Activated CD8-positive, alpha-beta memory T cell treated with anti-CD3 and anti-CD28 coated beads, Interleukin-2, amount 50 U/mL, for 24 hours (primary cell): ENCODE measurements around the gene SALL1.

Experiments
- DNase-seq: peaks from one replicate; pipeline ENCODE4 v3.0.0-alpha.2; 2020; ENCODE audit errors: extremely low read depth

The SALL1 gene

GRCh38 chr16:51150888-51151320, at the start of gene SALL1:
SALL1 (minus strand) TSS chr16:51151270; CDS start chr16:51151241, 29 bp downstream.
- no peak for DNase-seq

DNA sequence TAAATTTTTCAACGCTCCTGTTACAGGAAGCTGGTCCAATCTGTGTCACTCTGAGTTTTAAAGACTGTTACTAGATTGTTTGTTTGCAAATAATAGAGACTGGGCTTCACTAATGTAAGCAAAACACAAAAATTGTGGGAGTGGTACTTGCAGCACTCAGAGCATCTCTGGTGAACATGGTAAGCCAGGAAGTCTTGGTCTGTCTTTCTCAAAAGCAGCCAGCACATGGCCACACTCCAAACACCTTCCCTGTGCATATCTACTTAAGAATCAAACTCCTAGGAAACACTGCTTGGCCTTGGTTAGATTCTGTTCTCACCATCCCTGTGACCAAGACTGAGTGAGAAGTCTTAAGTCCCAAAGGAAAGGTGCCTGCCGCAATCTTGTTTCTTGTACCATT, 49.7 kb upstream of the SALL1 start:
- no peak for DNase-seq

DNA sequence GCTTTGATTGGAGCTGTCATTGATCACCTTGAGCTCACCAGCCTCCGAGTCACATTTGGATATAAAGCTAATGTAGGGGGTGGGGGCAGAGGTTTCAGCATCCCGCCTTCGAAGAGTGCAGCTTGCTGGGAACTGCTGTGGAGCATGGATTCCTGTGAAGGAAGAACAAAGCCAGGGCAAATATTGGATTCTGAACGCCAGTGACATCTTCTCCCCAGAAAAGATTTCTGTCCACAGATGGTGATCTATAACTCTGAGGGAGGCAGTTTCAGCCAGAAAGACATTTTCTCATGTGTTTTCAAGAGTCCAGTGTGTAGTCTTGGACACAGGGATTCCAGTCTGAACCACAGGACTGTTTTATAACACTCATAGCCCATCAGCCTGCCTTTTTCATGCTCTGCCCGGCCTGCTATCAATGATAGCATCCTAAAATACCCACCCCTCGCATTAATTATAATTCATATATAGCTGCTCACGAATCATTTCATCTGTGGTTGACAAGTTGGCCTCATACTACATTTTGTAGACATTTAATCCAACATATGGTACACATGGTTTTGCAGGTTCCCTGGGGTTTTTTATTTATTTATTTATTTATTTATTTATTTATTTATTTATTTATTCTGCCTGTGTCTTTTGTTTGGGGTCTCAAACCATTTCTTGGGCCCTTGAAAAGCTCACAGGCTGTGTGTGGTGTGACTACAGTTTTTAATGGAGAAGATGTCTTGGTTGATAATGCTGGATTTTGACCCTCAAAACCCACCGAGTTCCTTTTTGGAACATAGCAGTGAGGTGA, 47.1 kb upstream of the SALL1 start:
- DNase-seq: no peak

GRCh38 chr16:51193879-51194278, 42.8 kb upstream of the SALL1 start:
- DNase-seq: no peak

- no peak for DNase-seq
These were observed 33.8 kb upstream of the SALL1 start for GRCh38 chr16:51184702-51185433.

DNA sequence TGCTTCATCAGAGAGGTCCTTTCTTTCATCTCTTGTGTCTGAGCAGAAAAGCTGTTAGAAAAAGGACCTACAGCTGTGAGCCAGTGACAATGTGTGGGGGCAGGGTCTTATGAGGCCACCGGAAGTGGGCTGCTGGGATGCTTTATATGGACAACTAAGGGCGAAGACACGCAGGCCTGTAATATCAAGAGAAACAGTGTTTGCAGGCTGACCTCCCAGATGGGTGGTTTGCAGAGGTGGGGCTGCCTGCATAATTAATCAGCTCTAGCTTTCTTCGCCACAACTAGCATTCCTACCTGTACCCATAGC, 30.4 kb upstream of the SALL1 start:
- no peak for DNase-seq

DNA sequence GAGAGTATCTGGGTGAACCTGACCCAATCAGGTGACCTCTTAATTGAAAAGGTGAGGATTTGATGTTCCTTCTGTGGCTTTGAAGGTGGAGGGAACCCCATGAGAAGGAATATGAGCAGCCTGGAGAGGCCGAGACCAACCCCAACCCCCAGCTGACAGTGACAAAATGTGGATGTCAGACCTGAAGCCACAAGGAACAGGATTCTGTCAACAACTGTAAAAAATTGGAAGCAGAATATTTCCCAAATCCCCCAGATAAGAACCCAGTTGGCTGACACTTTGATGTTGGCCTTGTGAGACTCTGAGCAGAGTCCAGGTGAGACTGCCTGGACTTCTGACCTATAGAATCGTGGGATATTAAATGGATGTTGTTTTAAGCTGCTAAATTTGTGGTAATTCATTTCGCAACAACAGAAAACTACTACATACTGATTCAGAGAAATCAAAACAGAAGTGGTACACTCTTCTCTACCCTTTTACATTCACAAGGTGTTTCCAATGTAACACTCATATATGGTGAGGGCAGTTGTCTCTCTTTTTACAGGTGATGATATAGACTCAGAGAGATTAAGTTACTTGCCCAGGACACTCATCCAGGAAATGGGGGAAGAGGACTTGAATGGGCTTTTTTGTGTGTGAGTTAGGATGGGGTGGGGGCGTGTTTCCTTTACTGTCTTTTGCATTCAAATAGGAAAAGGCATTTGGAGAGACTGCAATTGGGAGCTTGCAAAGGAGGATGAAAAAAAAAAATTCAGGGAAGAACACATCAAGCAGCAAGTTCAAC, 29.8 kb upstream of the SALL1 start:
- no peak for DNase-seq

GRCh38 chr16:51175081-51175480, 24.0 kb upstream of the SALL1 start:
- DNase-seq: no peak

DNA sequence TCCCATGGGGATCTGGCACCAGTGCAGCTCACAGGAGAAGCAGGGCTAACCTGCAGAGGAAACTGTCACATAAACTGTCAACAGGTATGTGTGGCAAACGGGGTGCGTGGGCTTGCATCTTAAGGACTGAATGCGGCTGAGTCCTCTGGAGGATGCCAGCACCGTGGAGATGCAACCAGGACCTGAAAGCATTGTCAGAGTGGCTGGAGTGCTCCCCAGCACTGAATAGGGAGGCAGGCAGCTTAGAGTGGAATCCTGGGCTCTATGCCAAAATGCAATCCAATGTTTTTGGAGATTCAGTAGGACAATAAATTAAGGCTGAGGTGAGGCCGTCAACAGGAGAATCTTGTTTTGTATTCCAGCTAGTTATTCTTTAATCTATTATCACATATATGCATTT, 21.3 kb upstream of the SALL1 start:
- no peak for DNase-seq

DNA sequence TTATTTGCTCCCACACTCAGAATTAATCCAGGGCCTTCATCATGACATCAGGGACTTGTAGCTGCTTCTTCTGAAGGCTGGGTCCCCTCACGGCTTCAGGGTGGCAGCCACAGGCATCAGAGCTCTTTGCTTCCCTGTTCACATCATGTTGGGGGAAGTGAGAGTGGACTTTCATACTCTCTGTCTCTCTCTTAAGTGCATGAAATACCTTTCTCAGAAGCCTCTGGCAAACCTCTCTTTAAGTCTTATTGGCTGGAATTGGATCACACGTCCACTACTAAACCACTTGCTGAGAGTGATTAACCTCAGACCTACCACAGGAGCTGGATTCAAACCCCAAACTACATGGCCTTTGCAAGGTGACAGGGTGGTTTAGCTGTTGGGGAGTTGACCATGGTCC, 17.7 kb upstream of the SALL1 start:
- no peak for DNase-seq

DNA sequence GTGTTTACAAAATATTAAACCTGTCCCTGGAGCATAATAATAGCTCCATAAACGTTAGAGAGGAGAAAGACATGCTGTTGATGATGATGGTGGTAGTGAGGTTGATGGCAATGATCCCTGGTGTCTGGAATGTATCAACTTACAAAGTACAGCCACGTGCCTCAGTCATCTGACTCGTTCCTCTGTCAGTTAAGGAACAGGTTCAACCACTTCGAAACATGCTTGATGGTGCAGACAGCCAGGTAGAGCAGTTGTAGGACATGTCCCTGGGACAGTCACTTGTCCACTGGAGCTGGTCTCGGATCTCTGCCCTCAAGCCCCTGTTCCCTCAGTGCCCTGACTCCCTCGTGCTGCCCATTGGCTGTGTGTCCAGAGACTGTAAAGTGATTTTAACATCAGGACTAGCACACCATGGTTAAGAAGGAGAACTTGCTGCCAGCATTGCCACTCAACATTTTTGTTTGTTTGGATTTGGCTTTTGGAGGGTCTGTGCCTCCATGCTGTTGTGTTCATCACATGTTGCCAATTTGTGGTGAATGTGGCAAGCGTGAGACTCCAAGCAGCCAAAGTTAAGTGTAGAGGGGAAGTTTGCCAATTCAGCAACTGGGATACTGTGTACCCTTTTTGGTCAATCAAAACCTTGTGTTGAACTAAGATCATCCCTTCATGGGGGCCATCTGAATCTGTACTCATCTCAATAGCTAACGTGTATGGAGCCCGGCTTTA, 16.3 kb upstream of the SALL1 start:
- DNase-seq: no peak

GRCh38 chr16:51166541-51166940, 15.5 kb upstream of the SALL1 start:
- DNase-seq: no peak

GRCh38 chr16:51166091-51166490, 15.0 kb upstream of the SALL1 start:
- DNase-seq: no peak

GRCh38 chr16:51165043-51165442, 14.0 kb upstream of the SALL1 start:
- DNase-seq: no peak

DNA sequence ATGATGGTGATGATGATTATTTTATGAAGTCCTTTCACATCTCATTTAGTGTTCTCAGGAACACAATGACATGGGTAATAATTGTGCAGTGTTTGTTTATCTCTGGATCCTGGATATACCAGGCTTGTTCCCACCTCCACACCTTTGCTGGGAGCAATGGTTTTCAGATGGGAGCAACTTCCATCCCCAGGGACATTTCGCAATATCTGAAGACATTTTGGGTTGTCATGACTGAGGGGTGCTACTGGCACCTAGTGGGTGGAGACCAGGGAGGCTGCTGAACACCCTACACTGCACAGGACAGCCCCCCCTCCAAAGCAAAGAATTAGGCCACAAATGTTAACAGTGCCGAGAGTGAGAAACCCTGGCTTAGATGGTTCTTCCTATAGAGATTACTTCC, 13.5 kb upstream of the SALL1 start:
- no peak for DNase-seq

DNA sequence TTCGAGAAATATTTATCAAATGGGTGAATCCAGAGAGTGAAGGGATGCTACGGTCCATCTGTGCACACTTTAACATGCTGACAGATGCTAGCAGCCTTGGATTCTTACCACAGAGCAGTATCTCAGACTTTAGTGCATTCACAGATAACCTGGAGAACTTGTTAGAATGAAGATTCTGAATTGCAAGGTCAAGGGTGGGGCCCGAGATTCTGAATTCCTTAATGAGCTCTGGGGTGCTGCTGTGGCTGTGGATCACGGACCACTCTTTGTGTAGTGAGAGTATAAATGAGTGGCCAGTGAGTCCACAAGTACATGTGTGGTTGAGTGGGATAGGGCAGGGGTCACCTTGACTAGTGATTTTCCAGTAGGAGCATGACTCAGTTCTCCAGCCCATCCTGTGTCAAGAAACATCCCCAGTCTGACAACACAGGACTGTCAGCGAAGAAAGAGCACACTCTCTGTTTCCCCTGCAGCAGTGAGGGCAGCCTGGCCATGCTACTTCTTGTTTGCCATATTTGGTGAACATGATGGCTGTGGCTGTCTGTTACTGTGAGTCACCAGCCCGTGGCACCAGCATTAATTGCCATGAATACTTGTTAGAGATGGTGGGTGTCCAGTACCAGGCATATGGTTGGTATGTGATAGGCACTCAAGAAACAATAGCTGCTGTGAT, 13.0 kb upstream of the SALL1 start:
- DNase-seq: no peak

- DNase-seq: no peak
These were observed 12.3 kb upstream of the SALL1 start for GRCh38 chr16:51163366-51163765.

DNA sequence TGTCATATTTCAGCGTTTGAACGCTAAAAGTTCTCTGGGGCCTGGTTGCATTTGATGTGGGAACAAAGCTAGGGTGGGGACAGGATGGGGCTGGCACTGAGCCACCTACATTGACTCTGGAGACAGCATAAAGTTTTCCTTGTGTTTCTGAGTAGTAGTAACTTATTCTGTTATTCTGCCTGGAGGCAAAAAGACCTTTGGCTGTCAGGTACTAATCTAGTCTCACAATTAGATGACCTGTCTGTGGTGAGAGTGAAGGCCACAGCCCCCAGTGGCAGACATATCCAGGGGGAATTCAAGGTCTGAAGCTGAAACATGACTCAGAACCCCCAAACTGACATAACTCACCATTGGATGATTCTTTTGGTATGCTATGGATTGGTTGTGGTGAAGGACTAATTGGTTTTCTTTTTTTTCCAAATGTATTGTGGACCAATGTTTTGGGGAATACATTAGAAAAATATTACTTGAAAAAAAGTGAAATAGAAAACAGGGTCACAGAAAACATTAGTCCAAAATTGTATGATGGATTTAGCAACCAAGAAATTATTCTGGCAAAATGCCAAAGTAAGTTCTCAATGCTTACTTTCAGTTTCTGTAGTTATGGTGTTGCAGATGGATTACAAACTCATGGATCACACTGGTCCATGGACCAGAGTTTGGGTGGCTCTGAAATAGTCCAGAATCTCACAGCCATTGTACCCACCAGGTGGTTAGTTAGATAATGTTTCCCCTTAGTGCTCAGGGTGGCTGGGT, 10.5 kb upstream of the SALL1 start:
- no peak for DNase-seq

DNA sequence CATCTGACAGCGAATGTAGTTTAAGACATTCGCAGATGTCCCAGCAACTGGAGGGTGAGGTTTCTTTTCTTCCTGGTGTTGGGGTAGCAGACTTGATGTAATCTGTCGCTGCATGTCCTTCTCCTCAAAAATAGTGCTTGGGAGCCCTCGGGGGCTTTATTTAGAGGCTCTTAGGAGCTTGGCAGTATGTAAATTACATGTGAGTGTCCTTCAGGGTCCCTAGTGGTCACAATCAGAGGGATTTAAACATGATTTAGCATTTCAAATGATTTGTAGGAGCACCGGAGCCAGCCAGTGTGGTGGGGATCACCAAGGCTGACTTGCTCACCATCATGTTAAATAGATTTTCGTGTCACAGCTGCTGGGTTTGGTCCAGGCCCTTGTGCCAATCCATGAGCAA, 8.8 kb upstream of the SALL1 start:
- DNase-seq: no peak

DNA sequence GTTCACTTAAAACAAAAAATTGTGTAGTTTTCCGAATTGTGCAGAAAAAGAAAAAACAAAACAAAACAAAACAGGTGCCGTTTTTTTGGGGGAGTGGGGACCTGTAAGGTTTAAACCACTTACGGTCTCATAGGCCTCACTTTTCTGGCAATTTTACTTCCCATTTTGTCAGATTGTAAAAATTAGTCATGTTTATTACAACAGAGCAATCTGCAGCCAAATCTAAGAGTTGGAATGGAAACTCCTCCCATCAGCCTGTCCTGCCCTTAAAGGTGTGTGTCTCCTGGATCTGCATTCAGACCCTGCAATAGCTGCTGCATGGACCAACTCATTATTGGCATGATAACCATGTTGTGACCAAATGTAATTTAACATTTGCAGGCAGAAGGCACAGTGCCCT, 8.2 kb upstream of the SALL1 start:
- DNase-seq: no peak

DNA sequence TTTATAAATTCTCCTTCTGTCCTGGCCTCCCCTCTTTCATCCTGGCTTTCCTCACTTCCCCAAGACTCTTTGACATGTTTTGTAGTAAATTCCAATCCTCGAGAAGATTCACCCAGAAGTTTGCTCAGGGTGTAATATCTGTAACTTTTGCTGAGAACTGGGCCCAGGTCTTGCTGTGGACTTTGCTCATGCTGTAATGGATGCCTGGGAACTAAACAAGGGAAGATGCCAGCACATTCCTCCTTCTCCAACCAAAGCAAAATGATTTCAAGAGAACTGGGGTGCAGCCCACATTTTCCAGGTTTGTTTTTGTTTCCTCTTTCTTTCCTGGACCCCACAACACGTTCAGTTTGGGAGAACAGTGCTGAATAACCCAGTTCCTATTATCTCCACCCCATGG, 6.6 kb upstream of the SALL1 start:
- no peak for DNase-seq
